GM12878 (cell line): ENCODE measurements around the gene ENTPD5. TPM values are rescaled to one million over a fixed set of nuclear protein-coding genes. Genes with fewer than 3 reads are reported as not detected.

Source experiments
- ATAC-seq: fragments of 200-7000 bp; cut with Tn5 transposase; 3 replicates; pipeline ENCODE4 v1.9.1; 2020; ENCODE audit warnings: mild to moderate bottlenecking, moderate library complexity
- BruUV-seq: library from RNA; stranded (reverse); fragments of 400-500 nt; replicated peaks from 2 replicates; lab custom pipeline; 2021; lab: Mats Ljungman, UMichigan
- CTCF ChIA-PET: fragments of 300-600 bp; sonication (Branson Sonifier 250); formaldehyde crosslinking; extraction: SDS; loops from one replicate; lab custom pipeline; 2021; ENCODE audit warnings: inconsistent platforms; lab: Yijun Ruan, JAX
- POLR2A ChIA-PET: fragments of 350-600 bp; formaldehyde crosslinking; extraction: SDS; loops from one replicate; lab custom pipeline; 2021; ENCODE audit warnings: inconsistent platforms; lab: Charles Lee
- RAD21 ChIA-PET: fragments of 300-600 bp; sonication (Branson Sonifier 250); formaldehyde crosslinking; loops from one replicate; lab custom pipeline; 2023; ENCODE audit warnings: antibody characterized with exemption; ENCODE audit not compliant: unreplicated experiment; lab: Charles Lee
- SMC1A ChIA-PET: fragments of 300-600 bp; sonication (Branson Sonifier 250); formaldehyde crosslinking; loops from one replicate; lab custom pipeline; 2023; ENCODE audit not compliant: unreplicated experiment, uncharacterized antibody; lab: Charles Lee
- DNase-seq: peaks from one replicate; pipeline ENCODE4 v3.0.0-alpha.2; 2011; ENCODE audit warnings: low read depth, low spot score
- FAIRE-seq: peaks from 3 replicates; lab custom pipeline; 2011; peaks lifted over from hg19 to GRCh38; lab: Jason Lieb, UNC
- H2AFZ ChIP-seq: 2 replicates; pipeline ENCODE4 v1.6.0; 2011; ENCODE audit warnings: low read depth, low read length, control low read depth; ENCODE audit not compliant: control insufficient read depth
- H3K27ac ChIP-seq: 2 replicates; pipeline ENCODE4 v1.5.1; 2011; ENCODE audit warnings: control low read depth; ENCODE audit not compliant: control insufficient read depth, insufficient read depth
- H3K27me3 ChIP-seq, 2 experiments: replicated peaks in 1 of 2; 2 replicates each; pipeline versions ENCODE4 v1.6.0 to v1.6.1; 2011; ENCODE audit warnings: low read length in 1 of 2; ENCODE audit not compliant: control insufficient read depth in 2 of 2, insufficient read depth in 2 of 2
- H3K36me3 ChIP-seq, 2 experiments: 2 replicates each; pipeline ENCODE4 v1.5.1; 2011; ENCODE audit warnings: low read length in 1 of 2; ENCODE audit not compliant: control insufficient read depth in 2 of 2, insufficient read depth in 2 of 2
- H3K4me1 ChIP-seq: 2 replicates; pipeline ENCODE4 v1.6.1; 2011; ENCODE audit warnings: mild to moderate bottlenecking, low read length, moderate library complexity, mixed read lengths; ENCODE audit not compliant: control insufficient read depth, insufficient read depth
- H3K4me2 ChIP-seq: 2 replicates; pipeline ENCODE4 v1.6.0; 2011; ENCODE audit warnings: control low read depth; ENCODE audit not compliant: control insufficient read depth, insufficient read depth
- H3K4me3 ChIP-seq: fragments of 200-600 bp; sonication (generic); 2 replicates; pipeline ENCODE4 v1.5.1; 2016
- H3K79me2 ChIP-seq: 2 replicates; pipeline ENCODE4 v1.6.0; 2011; ENCODE audit warnings: low read length; ENCODE audit not compliant: control insufficient read depth, insufficient read depth
- H3K9ac ChIP-seq: 2 replicates; pipeline ENCODE4 v1.8.0; 2011; ENCODE audit warnings: low read length, control low read depth, mixed read lengths; ENCODE audit not compliant: control insufficient read depth, insufficient read depth
- H3K9me3 ChIP-seq: replicated peaks from 3 replicates; pipeline ENCODE4 v1.5.1; 2011; ENCODE audit warnings: mild to moderate bottlenecking, low read length; ENCODE audit not compliant: control insufficient read depth, insufficient read depth
- H4K20me1 ChIP-seq: 2 replicates; pipeline ENCODE4 v1.6.0; 2011; ENCODE audit not compliant: control insufficient read depth, insufficient read depth
- CEBPB ChIP-seq, 2 experiments: fragments of 150-350 bp in 1 of 2; IDR thresholded peaks; 2 replicates each; pipeline ENCODE4 v1.6.1; 2012 to 2014; ENCODE audit warnings: low read depth in 2 of 2, low read length in 2 of 2, borderline replicate concordance in 1 of 2, inconsistent platforms in 1 of 2
- CHD4 ChIP-seq: fragments of 200-600 bp; sonication (generic); IDR thresholded peaks from 2 replicates; pipeline ENCODE4 v1.6.1; 2016; ENCODE audit warnings: mild to moderate bottlenecking
- CREB1 ChIP-seq: IDR thresholded peaks from 2 replicates; pipeline ENCODE4 v1.6.1; 2012; ENCODE audit warnings: low read depth, mild to moderate bottlenecking, inconsistent platforms
- MTA3 ChIP-seq: IDR thresholded peaks from 2 replicates; pipeline ENCODE4 v1.6.1; 2012; ENCODE audit warnings: low read length, inconsistent platforms, borderline replicate concordance
- MYC ChIP-seq: IDR thresholded peaks from 2 replicates; pipeline ENCODE4 v1.6.1; 2011; ENCODE audit warnings: mild to moderate bottlenecking, low read length, moderate library complexity, inconsistent platforms; ENCODE audit not compliant: insufficient read depth, insufficient replicate concordance, insufficient read length, severe bottlenecking
- SPI1 ChIP-seq: IDR thresholded peaks from 2 replicates; pipeline ENCODE4 v1.6.1; 2011; ENCODE audit warnings: low read depth, mild to moderate bottlenecking, low read length, moderate library complexity, borderline replicate concordance; ENCODE audit not compliant: insufficient read depth
- SRF ChIP-seq, 2 experiments: IDR thresholded peaks; 2 replicates each; pipeline ENCODE4 v1.6.1; 2011; ENCODE audit warnings: low read depth in 2 of 2, low read length in 2 of 2, mild to moderate bottlenecking in 1 of 2, moderate library complexity in 1 of 2
- WGBS: methylation state at CpG from one replicate; pipeline ENCODE4 v1.1.6; 2016; ENCODE audit warnings: low lambda C conversion rate; ENCODE audit not compliant: insufficient replicate concordance, insufficient coverage; ENCODE audit errors: missing lambda C conversion rate; 5-methylcytosine and 5-hydroxymethylcytosine counted together
- in situ Hi-C: fragments of 300-500 bp; cut with MboI; formaldehyde crosslinking; loops from 9 replicates; pipeline ENCODE4 v1.14.3; 2018; ENCODE audit warnings: mixed read lengths
- intact Hi-C: fragments of 100-400 bp; cut with micrococcal nuclease; formaldehyde crosslinking; loops from one replicate; pipeline ENCODE4 v1.14.2; 2022; ENCODE audit not compliant: unreplicated experiment
- polyA plus RNA-seq, 11 experiments: library from polyadenylated mRNA; depleted of rRNA in 4 of 11; unstranded in 6 of 11; stranded (reverse) in 5 of 11; fragments of >200 nt; fragmentation: Nextera tagmentation in 4 of 11; fragmentation: Illumina TruSeq in 1 of 11; extraction: Ambion mirVana in 4 of 11; extraction: Trizol in 1 of 11; gene quantifications; 1 replicate in 1 of 11; 2 replicates in 10 of 11; pipeline versions ENCODE4 v1.2.1 to v1.2.3, GENCODE V29; 2011 to 2016; ENCODE audit warnings: inconsistent platforms in 2 of 11, missing spikeins in 2 of 11, low read depth in 1 of 11
- total RNA-seq, 4 experiments: library from RNA; depleted of rRNA in 3 of 4; stranded (reverse); fragments of >200 nt in 3 of 4; fragmentation: Illumina TruSeq in 1 of 4; extraction: Trizol in 1 of 4; gene quantifications; 2 replicates each; pipeline versions ENCODE4 v1.2.1 to v1.2.3, GENCODE V29; 2013 to 2021
- TF ChIP-seq, protein P1 (sequence below): fragments of 450-650 bp; IDR thresholded peaks from 2 replicates; pipeline ENCODE4 v1.6.1; 2017; ENCODE audit warnings: mild to moderate bottlenecking, moderate library complexity
- TF ChIP-seq, protein P2 (sequence below): fragments of 450-650 bp; IDR thresholded peaks from 2 replicates; pipeline ENCODE4 v1.6.1; 2018; ENCODE audit warnings: borderline replicate concordance, mild to moderate bottlenecking; ENCODE audit not compliant: partially characterized antibody
- TF ChIP-seq, protein P3 (sequence below): fragments of 150-350 bp; IDR thresholded peaks from 2 replicates; pipeline ENCODE4 v1.6.1; 2016; ENCODE audit warnings: low read depth, low read length
- TF ChIP-seq, protein P4 (sequence below): IDR thresholded peaks from 2 replicates; pipeline ENCODE4 v1.6.1; 2012; ENCODE audit warnings: low read depth, low read length, improper control_type of control experiment
- TF ChIP-seq, protein P5 (sequence below): IDR thresholded peaks from 2 replicates; pipeline ENCODE4 v1.6.1; 2011; ENCODE audit warnings: low read depth, low read length, improper control_type of control experiment, borderline replicate concordance

Gene ENTPD5
- total and polyA plus RNA-seq, 10 of the 15 experiments (the other 5 are each of a cell fraction or from before 2014, with no cell fraction given), result 2.4 to 9.9 (median 7.6) TPM

DNA sequence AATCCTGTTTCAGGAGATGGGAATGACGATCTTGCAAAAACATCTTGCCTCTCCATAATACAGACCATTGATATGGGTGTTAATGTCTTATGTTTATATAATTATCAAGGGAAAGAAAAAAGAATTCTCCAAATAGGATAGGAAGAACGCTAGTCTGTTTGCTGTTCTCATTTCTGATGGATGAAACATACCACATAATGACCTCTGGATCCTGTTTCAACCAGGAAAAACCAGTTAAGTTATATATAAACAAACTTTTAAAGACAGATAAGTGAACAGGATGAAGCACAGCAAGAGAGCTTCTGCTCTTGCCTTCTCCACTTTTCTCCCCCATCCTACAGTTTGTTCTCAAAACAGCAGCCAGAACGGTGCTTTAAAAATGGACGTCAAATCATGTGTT is 41.2 kb downstream of the ENTPD5 start:
- peaks cover 0 to 10% of the 10 kb centered on the region in 2 experiments; a peak in 2 of 4 replicates for H3K36me3 ChIP-seq
- H3K4me2 ChIP-seq, result no peak overlapping the region
- no peak overlapping the region for H3K9ac ChIP-seq
- H3K4me1 ChIP-seq, result no peaks in the 10 kb centered on the region
- ChIA-PET CTCF (no interaction called here), POLR2A (no interaction called here), RAD21 (no interaction called here), SMC1A (no interaction called here)
- no peak overlapping the region for H3K27ac ChIP-seq
- H3K79me2 ChIP-seq, result no peaks in the 10 kb centered on the region
- H3K27me3 ChIP-seq, result no peaks in the 10 kb centered on the region
- 92% methylated on average over 4 of the region's 4 CpGs for WGBS
- FAIRE-seq (no peak), DNase-seq (no peak), ATAC-seq (no peak)
- BruUV-seq, result no TSS peak
- in situ Hi-C loops, result no loop called here
- no peaks in the 10 kb centered on the region for H3K9me3 ChIP-seq
- H3K4me3 ChIP-seq, result no peak overlapping the region
- intact Hi-C loops, result no loop called here
- no peaks in the 10 kb centered on the region for H4K20me1 ChIP-seq
- H2AFZ ChIP-seq, result no peak overlapping the region
- TF ChIP-seq, protein P1, sequence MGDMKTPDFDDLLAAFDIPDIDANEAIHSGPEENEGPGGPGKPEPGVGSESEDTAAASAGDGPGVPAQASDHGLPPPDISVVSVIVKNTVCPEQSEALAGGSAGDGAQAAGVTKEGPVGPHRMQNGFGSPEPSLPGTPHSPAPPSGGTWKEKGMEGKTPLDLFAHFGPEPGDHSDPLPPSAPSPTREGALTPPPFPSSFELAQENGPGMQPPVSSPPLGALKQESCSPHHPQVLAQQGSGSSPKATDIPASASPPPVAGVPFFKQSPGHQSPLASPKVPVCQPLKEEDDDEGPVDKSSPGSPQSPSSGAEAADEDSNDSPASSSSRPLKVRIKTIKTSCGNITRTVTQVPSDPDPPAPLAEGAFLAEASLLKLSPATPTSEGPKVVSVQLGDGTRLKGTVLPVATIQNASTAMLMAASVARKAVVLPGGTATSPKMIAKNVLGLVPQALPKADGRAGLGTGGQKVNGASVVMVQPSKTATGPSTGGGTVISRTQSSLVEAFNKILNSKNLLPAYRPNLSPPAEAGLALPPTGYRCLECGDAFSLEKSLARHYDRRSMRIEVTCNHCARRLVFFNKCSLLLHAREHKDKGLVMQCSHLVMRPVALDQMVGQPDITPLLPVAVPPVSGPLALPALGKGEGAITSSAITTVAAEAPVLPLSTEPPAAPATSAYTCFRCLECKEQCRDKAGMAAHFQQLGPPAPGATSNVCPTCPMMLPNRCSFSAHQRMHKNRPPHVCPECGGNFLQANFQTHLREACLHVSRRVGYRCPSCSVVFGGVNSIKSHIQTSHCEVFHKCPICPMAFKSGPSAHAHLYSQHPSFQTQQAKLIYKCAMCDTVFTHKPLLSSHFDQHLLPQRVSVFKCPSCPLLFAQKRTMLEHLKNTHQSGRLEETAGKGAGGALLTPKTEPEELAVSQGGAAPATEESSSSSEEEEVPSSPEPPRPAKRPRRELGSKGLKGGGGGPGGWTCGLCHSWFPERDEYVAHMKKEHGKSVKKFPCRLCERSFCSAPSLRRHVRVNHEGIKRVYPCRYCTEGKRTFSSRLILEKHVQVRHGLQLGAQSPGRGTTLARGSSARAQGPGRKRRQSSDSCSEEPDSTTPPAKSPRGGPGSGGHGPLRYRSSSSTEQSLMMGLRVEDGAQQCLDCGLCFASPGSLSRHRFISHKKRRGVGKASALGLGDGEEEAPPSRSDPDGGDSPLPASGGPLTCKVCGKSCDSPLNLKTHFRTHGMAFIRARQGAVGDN, result no peak
- TF ChIP-seq CHD4 (no peak), MTA3 (no peak), CREB1 (no peak), MYC (no peak), CEBPB (IDR thresholded peaks at IDR 0.05; ENCODE audit: borderline replicate concordance in 1 of 2, low read depth in 2 of 2, low read length in 2 of 2) (no peak), SPI1 (no peak), SRF (IDR thresholded peaks at IDR 0.05; ENCODE audit: low read depth in 2 of 2, low read length in 2 of 2) (no peak)
- TF ChIP-seq, protein P2, sequence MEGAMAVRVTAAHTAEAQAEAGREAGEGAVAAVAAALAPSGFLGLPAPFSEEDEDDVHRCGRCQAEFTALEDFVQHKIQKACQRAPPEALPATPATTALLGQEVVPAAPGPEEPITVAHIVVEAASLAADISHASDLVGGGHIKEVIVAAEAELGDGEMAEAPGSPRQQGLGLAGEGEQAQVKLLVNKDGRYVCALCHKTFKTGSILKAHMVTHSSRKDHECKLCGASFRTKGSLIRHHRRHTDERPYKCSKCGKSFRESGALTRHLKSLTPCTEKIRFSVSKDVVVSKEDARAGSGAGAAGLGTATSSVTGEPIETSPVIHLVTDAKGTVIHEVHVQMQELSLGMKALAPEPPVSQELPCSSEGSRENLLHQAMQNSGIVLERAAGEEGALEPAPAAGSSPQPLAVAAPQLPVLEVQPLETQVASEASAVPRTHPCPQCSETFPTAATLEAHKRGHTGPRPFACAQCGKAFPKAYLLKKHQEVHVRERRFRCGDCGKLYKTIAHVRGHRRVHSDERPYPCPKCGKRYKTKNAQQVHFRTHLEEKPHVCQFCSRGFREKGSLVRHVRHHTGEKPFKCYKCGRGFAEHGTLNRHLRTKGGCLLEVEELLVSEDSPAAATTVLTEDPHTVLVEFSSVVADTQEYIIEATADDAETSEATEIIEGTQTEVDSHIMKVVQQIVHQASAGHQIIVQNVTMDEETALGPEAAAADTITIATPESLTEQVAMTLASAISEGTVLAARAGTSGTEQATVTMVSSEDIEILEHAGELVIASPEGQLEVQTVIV, result no peak
- TF ChIP-seq, protein P3, sequence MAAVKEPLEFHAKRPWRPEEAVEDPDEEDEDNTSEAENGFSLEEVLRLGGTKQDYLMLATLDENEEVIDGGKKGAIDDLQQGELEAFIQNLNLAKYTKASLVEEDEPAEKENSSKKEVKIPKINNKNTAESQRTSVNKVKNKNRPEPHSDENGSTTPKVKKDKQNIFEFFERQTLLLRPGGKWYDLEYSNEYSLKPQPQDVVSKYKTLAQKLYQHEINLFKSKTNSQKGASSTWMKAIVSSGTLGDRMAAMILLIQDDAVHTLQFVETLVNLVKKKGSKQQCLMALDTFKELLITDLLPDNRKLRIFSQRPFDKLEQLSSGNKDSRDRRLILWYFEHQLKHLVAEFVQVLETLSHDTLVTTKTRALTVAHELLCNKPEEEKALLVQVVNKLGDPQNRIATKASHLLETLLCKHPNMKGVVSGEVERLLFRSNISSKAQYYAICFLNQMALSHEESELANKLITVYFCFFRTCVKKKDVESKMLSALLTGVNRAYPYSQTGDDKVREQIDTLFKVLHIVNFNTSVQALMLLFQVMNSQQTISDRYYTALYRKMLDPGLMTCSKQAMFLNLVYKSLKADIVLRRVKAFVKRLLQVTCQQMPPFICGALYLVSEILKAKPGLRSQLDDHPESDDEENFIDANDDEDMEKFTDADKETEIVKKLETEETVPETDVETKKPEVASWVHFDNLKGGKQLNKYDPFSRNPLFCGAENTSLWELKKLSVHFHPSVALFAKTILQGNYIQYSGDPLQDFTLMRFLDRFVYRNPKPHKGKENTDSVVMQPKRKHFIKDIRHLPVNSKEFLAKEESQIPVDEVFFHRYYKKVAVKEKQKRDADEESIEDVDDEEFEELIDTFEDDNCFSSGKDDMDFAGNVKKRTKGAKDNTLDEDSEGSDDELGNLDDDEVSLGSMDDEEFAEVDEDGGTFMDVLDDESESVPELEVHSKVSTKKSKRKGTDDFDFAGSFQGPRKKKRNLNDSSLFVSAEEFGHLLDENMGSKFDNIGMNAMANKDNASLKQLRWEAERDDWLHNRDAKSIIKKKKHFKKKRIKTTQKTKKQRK, result no peak
- TF ChIP-seq, protein P4, sequence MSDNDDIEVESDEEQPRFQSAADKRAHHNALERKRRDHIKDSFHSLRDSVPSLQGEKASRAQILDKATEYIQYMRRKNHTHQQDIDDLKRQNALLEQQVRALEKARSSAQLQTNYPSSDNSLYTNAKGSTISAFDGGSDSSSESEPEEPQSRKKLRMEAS, result no peak
- TF ChIP-seq, protein P5, sequence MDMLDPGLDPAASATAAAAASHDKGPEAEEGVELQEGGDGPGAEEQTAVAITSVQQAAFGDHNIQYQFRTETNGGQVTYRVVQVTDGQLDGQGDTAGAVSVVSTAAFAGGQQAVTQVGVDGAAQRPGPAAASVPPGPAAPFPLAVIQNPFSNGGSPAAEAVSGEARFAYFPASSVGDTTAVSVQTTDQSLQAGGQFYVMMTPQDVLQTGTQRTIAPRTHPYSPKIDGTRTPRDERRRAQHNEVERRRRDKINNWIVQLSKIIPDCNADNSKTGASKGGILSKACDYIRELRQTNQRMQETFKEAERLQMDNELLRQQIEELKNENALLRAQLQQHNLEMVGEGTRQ, result no peak
